OCI-LY7 (cell line): ENCODE data around the gene THTPA. TPM values are rescaled to one million over a fixed set of nuclear protein-coding genes. Genes with fewer than 3 reads are reported as not detected.

ENCODE experiments used
- BruUV-seq: library from RNA; stranded (reverse); fragments of 400-500 nt; replicated peaks from 2 replicates; lab custom pipeline; 2021; lab: Mats Ljungman, UMichigan
- CTCF ChIA-PET: fragments of 300-600 bp; sonication (Branson Sonifier 250); formaldehyde crosslinking; loops from one replicate; lab custom pipeline; 2022; ENCODE audit warnings: antibody characterized with exemption; ENCODE audit not compliant: unreplicated experiment; lab: Charles Lee
- POLR2A ChIA-PET: fragments of 300-600 bp; sonication (Branson Sonifier 250); formaldehyde crosslinking; loops from one replicate; lab custom pipeline; 2022; ENCODE audit warnings: antibody characterized with exemption; lab: Charles Lee
- DNase-seq: peaks from one replicate; pipeline ENCODE4 v3.0.0-alpha.2; 2015; ENCODE audit warnings: low spot score
- H2AFZ ChIP-seq: fragments of 200-600 bp; sonication (generic), shearing (Covaris generic); 2 replicates; pipeline ENCODE4 v1.6.1; 2014; ENCODE audit warnings: mild to moderate bottlenecking, antibody characterized with exemption, low read length, moderate library complexity
- H3K27ac ChIP-seq: fragments of 200-600 bp; sonication (generic); 2 replicates; pipeline ENCODE4 v1.5.1; 2014; ENCODE audit warnings: mixed run types, low read depth, mild to moderate bottlenecking, moderate library complexity, low read length, inconsistent platforms; ENCODE audit not compliant: poor library complexity, severe bottlenecking
- H3K36me3 ChIP-seq: fragments of 200-600 bp; sonication (generic); 2 replicates; pipeline ENCODE4 v1.6.1; 2014; ENCODE audit warnings: mild to moderate bottlenecking, antibody characterized with exemption, low read length, moderate library complexity, mixed read lengths; ENCODE audit not compliant: insufficient read depth
- H3K4me1 ChIP-seq: fragments of 200-600 bp; sonication (generic); 2 replicates; pipeline ENCODE4 v1.5.1; 2014; ENCODE audit warnings: mild to moderate bottlenecking, low read length; ENCODE audit not compliant: insufficient read depth, poor library complexity, severe bottlenecking
- H3K4me2 ChIP-seq: fragments of 200-600 bp; sonication (generic); 2 replicates; pipeline ENCODE4 v1.6.1; 2014; ENCODE audit warnings: mild to moderate bottlenecking, low read length
- H3K4me3 ChIP-seq: fragments of 200-600 bp; sonication (generic); 2 replicates; pipeline ENCODE4 v1.5.1; 2014; ENCODE audit warnings: mild to moderate bottlenecking, low read depth, low read length; ENCODE audit not compliant: poor library complexity, severe bottlenecking
- H3K79me2 ChIP-seq: fragments of 200-600 bp; sonication (generic); 2 replicates; pipeline ENCODE4 v1.6.1; 2016; ENCODE audit warnings: low read depth, mild to moderate bottlenecking, low read length, moderate library complexity, mixed read lengths; ENCODE audit not compliant: insufficient read depth
- H3K9me2 ChIP-seq: fragments of 200-600 bp; sonication (generic); 2 replicates; pipeline ENCODE4 v1.6.1; 2016; ENCODE audit warnings: mild to moderate bottlenecking, low read length, mixed read lengths; ENCODE audit not compliant: insufficient read depth
- H3K9me3 ChIP-seq: fragments of 200-600 bp; sonication (generic); 2 replicates; pipeline ENCODE4 v1.6.1; 2014; ENCODE audit warnings: mild to moderate bottlenecking, mixed run types, low read length, mixed read lengths
- H4K20me1 ChIP-seq: fragments of 200-600 bp; sonication (generic); 2 replicates; pipeline ENCODE4 v1.6.1; 2014; ENCODE audit warnings: mild to moderate bottlenecking, antibody characterized with exemption, low read length, moderate library complexity, mixed read lengths; ENCODE audit not compliant: insufficient read depth
- EZH2phosphoT487 ChIP-seq: fragments of 200-600 bp; sonication (generic); IDR thresholded peaks from 2 replicates; pipeline ENCODE4 v1.6.1; 2018; ENCODE audit warnings: low read depth, borderline replicate concordance, mild to moderate bottlenecking, mixed run types, antibody characterized with exemption, low read length, moderate library complexity, mixed read lengths
- intact Hi-C: fragments of 100-400 bp; cut with micrococcal nuclease; formaldehyde crosslinking; loops from one replicate; pipeline ENCODE4 v1.10.0; 2022; ENCODE audit not compliant: unreplicated experiment
- total RNA-seq, 2 experiments: library from RNA; depleted of rRNA in 1 of 2; stranded (reverse); fragments of >200 nt in 1 of 2; shearing (Covaris generic) in 1 of 2; gene quantifications; 2 replicates each; pipeline ENCODE4 v1.2.3, GENCODE V29; 2014 to 2022
- TF ChIP-seq, protein P1 (sequence below): fragments of 200-600 bp; sonication (generic); conservative IDR thresholded peaks from 2 replicates; pipeline ENCODE4 v1.5.1; 2014; ENCODE audit warnings: mild to moderate bottlenecking, antibody characterized with exemption, low read length, moderate library complexity, mixed read lengths

THTPA gene
- total RNA-seq, 2 experiments from 2014 or later: 15.4 to 28.6 TPM

DNA sequence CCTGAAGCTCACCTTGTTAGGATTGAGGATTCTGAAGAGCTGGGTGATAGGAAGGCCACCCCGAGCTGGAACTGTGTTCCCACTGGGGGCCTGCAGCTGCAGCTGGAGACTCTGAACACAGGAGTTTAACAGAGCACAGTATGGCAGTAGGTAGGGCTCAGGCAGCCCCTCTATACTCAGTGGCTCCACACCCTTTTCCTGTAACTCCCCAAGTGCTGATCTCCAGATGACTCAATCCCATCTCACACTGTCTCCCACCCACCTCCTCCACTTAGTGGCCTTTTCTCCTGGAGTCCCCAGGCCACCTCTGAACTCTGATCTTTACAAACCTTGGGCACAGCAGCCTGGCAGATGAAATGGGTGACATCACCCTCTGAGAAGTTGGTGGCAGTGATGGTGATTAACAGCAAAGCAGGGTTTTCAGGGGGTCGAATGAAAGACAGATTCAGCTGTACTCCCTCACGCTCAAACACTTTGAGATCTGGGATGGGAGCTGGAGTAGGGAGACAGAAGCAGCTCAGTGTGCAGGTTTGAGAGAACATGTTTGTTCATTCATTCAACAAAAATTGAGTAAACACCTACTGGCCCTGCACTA is 4.0 kb downstream of the THTPA start:
- H3K9me2 ChIP-seq: no peaks in the 10 kb centered on the region
- H3K79me2 ChIP-seq: peaks cover 17% of the 10 kb centered on the region
- H3K36me3 ChIP-seq: peaks cover 68% of the 10 kb centered on the region
- no peak for DNase-seq
- H3K27ac ChIP-seq: no peak overlapping the region
- BruUV-seq: TSS peak; percentile 38
- no peak overlapping the region for H3K4me2 ChIP-seq
- intact Hi-C loops: loop anchor here (10.0 kb wide), 2 partner anchors 805 to 885 kb away; partner anchors contain the start of genes NFATC4 and SDR39U1
- H3K4me3 ChIP-seq: no peak overlapping the region
- CTCF ChIA-PET: interaction anchor here (1.0 kb wide), 1 partner anchor 13 kb away, joined by 3 read pairs; no protein-coding TSS in a partner anchor
- H3K9me3 ChIP-seq: no peaks in the 10 kb centered on the region
- no peaks in the 10 kb centered on the region for H4K20me1 ChIP-seq
- POLR2A ChIA-PET: interaction anchor here (1.0 kb wide), 1 partner anchor 549 kb away, joined by 3 read pairs; no protein-coding TSS in a partner anchor
- peaks cover 17% of the 10 kb centered on the region for H3K4me1 ChIP-seq
- no peak for TF ChIP-seq EZH2phosphoT487
- TF ChIP-seq, protein P1, sequence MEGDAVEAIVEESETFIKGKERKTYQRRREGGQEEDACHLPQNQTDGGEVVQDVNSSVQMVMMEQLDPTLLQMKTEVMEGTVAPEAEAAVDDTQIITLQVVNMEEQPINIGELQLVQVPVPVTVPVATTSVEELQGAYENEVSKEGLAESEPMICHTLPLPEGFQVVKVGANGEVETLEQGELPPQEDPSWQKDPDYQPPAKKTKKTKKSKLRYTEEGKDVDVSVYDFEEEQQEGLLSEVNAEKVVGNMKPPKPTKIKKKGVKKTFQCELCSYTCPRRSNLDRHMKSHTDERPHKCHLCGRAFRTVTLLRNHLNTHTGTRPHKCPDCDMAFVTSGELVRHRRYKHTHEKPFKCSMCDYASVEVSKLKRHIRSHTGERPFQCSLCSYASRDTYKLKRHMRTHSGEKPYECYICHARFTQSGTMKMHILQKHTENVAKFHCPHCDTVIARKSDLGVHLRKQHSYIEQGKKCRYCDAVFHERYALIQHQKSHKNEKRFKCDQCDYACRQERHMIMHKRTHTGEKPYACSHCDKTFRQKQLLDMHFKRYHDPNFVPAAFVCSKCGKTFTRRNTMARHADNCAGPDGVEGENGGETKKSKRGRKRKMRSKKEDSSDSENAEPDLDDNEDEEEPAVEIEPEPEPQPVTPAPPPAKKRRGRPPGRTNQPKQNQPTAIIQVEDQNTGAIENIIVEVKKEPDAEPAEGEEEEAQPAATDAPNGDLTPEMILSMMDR: no peak
- H2AFZ ChIP-seq: no peak overlapping the region

DNA sequence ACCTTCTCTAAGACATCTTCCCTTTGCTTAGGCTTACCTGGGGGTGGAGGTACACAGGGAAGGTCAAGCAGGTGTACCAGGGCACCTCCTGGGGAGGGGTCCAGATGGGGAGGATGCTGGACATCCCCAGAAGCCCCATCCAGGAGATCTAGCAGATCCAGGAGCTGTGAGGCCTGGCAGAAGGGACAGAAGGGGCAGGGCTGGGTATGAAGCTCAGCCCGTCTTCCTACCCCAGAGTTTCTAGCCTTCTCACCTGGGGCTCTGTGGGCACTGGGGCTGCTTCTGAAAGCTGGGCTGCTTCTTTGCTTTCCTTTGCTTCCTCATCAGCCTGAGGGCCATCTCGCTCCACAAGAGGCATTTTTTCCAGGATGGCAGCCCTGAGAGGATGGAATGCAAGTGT is 5.2 kb downstream of the THTPA start:
- H3K4me2 ChIP-seq: no peak overlapping the region
- H3K4me1 ChIP-seq: peaks cover 16% of the 10 kb centered on the region
- no peaks in the 10 kb centered on the region for H3K9me2 ChIP-seq
- CTCF ChIA-PET: interaction anchor here (1.9 kb wide), 1 partner anchor 82 kb away, joined by 10 read pairs; no protein-coding TSS in a partner anchor
- no peak overlapping the region for H2AFZ ChIP-seq
- H3K9me3 ChIP-seq: no peaks in the 10 kb centered on the region
- peaks cover 16% of the 10 kb centered on the region for H3K79me2 ChIP-seq
- H3K36me3 ChIP-seq: peaks cover 81% of the 10 kb centered on the region
- POLR2A ChIA-PET: interaction anchor here (0.6 to 0.9 kb wide), 2 partner anchors 14 to 91 kb away, joined by 3 read pairs; partner anchors contain the start of gene NGDN
- intact Hi-C loops: loop anchor here (10.0 kb wide), 1 partner anchor 804 kb away; the partner anchor contains the start of gene NFATC4
- no peak overlapping the region for H3K4me3 ChIP-seq
- no TSS peak for BruUV-seq
- H3K27ac ChIP-seq: no peak overlapping the region
- TF ChIP-seq EZH2phosphoT487: no peak
- TF ChIP-seq, protein P1: no peak
- H4K20me1 ChIP-seq: no peaks in the 10 kb centered on the region
- DNase-seq: no peak
